Head of caudate nucleus (tissue), 42 donors: ENCODE measurements around the gene ACBD6.
A peak's percentile ranks its signal among the peaks of the same experiment; 100 is the strongest.

Source experiments
- DNase-seq, 42 donors: peaks; one replicate each; pipeline versions ENCODE4 v3.0.0 to v3.0.0-alpha.2; 2020 to 2021; ENCODE audit warnings: mixed read lengths in 7 of 42
- intact Hi-C: fragments of 100-400 bp; cut with DNase I; formaldehyde crosslinking; loops from one replicate; pipeline ENCODE4 v1.15.0; 2022

Gene ACBD6

GRCh38 chr1:180528868-180529470, 26.6 kb upstream of the ACBD6 start:
- no peak for DNase-seq
- intact Hi-C loops, result no loop called here

GRCh38 chr1:180527101-180527669, 24.8 kb upstream of the ACBD6 start:
- intact Hi-C loops, result no loop called here
- no peak for DNase-seq

GRCh38 chr1:180525715-180526039, 23.3 kb upstream of the ACBD6 start:
- no peak for DNase-seq
- intact Hi-C loops, result no loop called here

- no peak for DNase-seq
- intact Hi-C loops, result no loop called here
These were observed 22.7 kb upstream of the ACBD6 start for GRCh38 chr1:180524915-180525714.

GRCh38 chr1:180524160-180524914, 22.0 kb upstream of the ACBD6 start:
- intact Hi-C loops, result no loop called here
- no peak for DNase-seq

- no peak for DNase-seq
- intact Hi-C loops, result no loop called here
These were observed 19.8 kb upstream of the ACBD6 start for GRCh38 chr1:180522213-180522515.

GRCh38 chr1:180521474-180522212, 19.3 kb upstream of the ACBD6 start:
- intact Hi-C loops, result no loop called here

GRCh38 chr1:180519846-180520245, 17.5 kb upstream of the ACBD6 start:
- no peak for DNase-seq
- intact Hi-C loops, result loop anchor here (10.0 kb wide), 1 partner anchor 115 kb away; the partner anchor contains the start of gene XPR1

More at GRCh38 chr1:180521474-180522212, 19.3 kb upstream of the ACBD6 start:
- no peak for DNase-seq

- DNase-seq, result peak; percentile 31 to 91 (median 72)
These were observed 13.5 kb upstream of the ACBD6 start for GRCh38 chr1:180515857-180516388.

GRCh38 chr1:180515364-180515763, 13.0 kb upstream of the ACBD6 start:
- DNase-seq, result no peak
- intact Hi-C loops, result loop anchor here (10.0 kb wide), 1 partner anchor 119 kb away; the partner anchor contains the start of gene XPR1

More at GRCh38 chr1:180515857-180516388, 13.5 kb upstream of the ACBD6 start:
- intact Hi-C loops, result loop anchor here (10.0 kb wide), 1 partner anchor 119 kb away; the partner anchor contains the start of gene XPR1

- intact Hi-C loops, result loop anchor here (10.0 kb wide), 1 partner anchor 121 kb away; the partner anchor contains the start of gene XPR1
- DNase-seq, result no peak
These were observed 11.2 kb upstream of the ACBD6 start for GRCh38 chr1:180513531-180513930.

GRCh38 chr1:180510882-180511281, 8.5 kb upstream of the ACBD6 start:
- intact Hi-C loops, result loop anchor here (10.0 kb wide), 1 partner anchor 124 kb away; the partner anchor contains the start of gene XPR1
- no peak for DNase-seq

- DNase-seq, result no peak
- intact Hi-C loops, result loop anchor here (10.0 kb wide), 2 partner anchors 516 to 656 kb away; partner anchors contain the start of gene STX6
These were observed 6.3 kb upstream of the ACBD6 start for GRCh38 chr1:180508725-180509097.

GRCh38 chr1:180507795-180508724, 5.7 kb upstream of the ACBD6 start:
- DNase-seq, result no peak
- intact Hi-C loops, result loop anchor here (10.0 kb wide), 2 partner anchors 517 to 657 kb away; partner anchors contain the start of gene STX6

- no peak for DNase-seq
- intact Hi-C loops, result loop anchor here (10.0 kb wide), 2 partner anchors 519 to 659 kb away; partner anchors contain the start of gene STX6
These were observed 3.5 kb upstream of the ACBD6 start for GRCh38 chr1:180505732-180506335.

GRCh38 chr1:180504186-180504585, 1.8 kb upstream of the ACBD6 start:
- DNase-seq, result no peak
- intact Hi-C loops, result loop anchor here (10.0 kb wide), 2 partner anchors 521 to 661 kb away; partner anchors contain the start of gene STX6
